CD4-positive, alpha-beta T cell (primary cell): ENCODE measurements around the gene PITPNC1. TPM values are rescaled to one million over a fixed set of nuclear protein-coding genes. Genes with fewer than 3 reads are reported as not detected.
A peak's percentile ranks its signal among the peaks of the same experiment; 100 is the strongest.

Experiments
- ATAC-seq: fragments of 200-7000 bp; cut with Tn5 transposase; one replicate; pipeline ENCODE4 v1.10.0; 2022; ENCODE audit warnings: mild to moderate bottlenecking; ENCODE audit not compliant: poor library complexity
- CTCF ChIA-PET: fragments of 350-600 bp; sonication (Branson Sonifier 250); formaldehyde crosslinking; loops from one replicate; lab custom pipeline; 2021; ENCODE audit warnings: antibody characterized with exemption, inconsistent platforms; lab: Charles Lee
- POLR2A ChIA-PET: fragments of 350-600 bp; sonication (Branson Sonifier 250); formaldehyde crosslinking; loops from one replicate; lab custom pipeline; 2021; ENCODE audit warnings: antibody characterized with exemption, inconsistent platforms; lab: Charles Lee
- DNase-seq, 14 experiments: peaks; one replicate each; pipeline ENCODE4 v3.0.0-alpha.2; 2013 to 2020; ENCODE audit warnings: mixed read lengths in 2 of 14
- H3K27ac ChIP-seq, 2 donors: one replicate each; pipeline versions ENCODE4 v1.5.1 to v1.7.0; 2013; ENCODE audit warnings: low read length in 2 of 2, low read depth in 1 of 2, mild to moderate bottlenecking in 1 of 2
- H3K27me3 ChIP-seq, 2 experiments: 1 replicate in 1 of 2; 2 replicates in 1 of 2; pipeline versions ENCODE4 v1.6.1 to v1.7.0; 2013; ENCODE audit warnings: low read length in 2 of 2, control low read depth in 1 of 2, mild to moderate bottlenecking in 1 of 2, moderate library complexity in 1 of 2; ENCODE audit not compliant: insufficient read depth in 2 of 2, control insufficient read depth in 1 of 2
- H3K36me3 ChIP-seq: one replicate; pipeline ENCODE4 v1.6.1; 2013; ENCODE audit warnings: low read length, control low read depth; ENCODE audit not compliant: insufficient read depth
- H3K4me1 ChIP-seq: one replicate; pipeline ENCODE4 v1.6.1; 2013; ENCODE audit warnings: low read length, control low read depth; ENCODE audit not compliant: insufficient read depth
- H3K4me3 ChIP-seq: one replicate; pipeline ENCODE4 v1.5.1; 2013; ENCODE audit warnings: mild to moderate bottlenecking, low read length, moderate library complexity
- H3K9me3 ChIP-seq, 2 experiments: 1 replicate in 1 of 2; 2 replicates in 1 of 2; pipeline versions ENCODE4 v1.6.1 to v1.7.0; 2013; ENCODE audit warnings: low read length in 2 of 2, mild to moderate bottlenecking in 2 of 2, control low read depth in 1 of 2, moderate library complexity in 1 of 2; ENCODE audit not compliant: control insufficient read depth in 1 of 2, insufficient read depth in 1 of 2
- H3K27ac Mint-ChIP-seq: one replicate; pipeline ENCODE4 v1.8.0; 2020; ENCODE audit warnings: mixed read lengths
- H3K27me3 Mint-ChIP-seq: one replicate; pipeline ENCODE4 v1.8.0; 2021; ENCODE audit warnings: mixed read lengths
- H3K36me3 Mint-ChIP-seq: one replicate; pipeline ENCODE4 v1.8.0; 2021; ENCODE audit warnings: low read depth, mixed read lengths
- H3K4me1 Mint-ChIP-seq: one replicate; pipeline ENCODE4 v1.8.0; 2021; ENCODE audit warnings: low read depth, mixed read lengths
- H3K4me3 Mint-ChIP-seq: one replicate; pipeline ENCODE4 v1.8.0; 2020; ENCODE audit warnings: mild to moderate bottlenecking, mixed read lengths
- H3K9me3 Mint-ChIP-seq: one replicate; pipeline ENCODE4 v1.8.0; 2020; ENCODE audit warnings: mixed read lengths
- CTCF ChIP-seq: fragments of 200-600 bp; IDR thresholded peaks from one replicate; pipeline ENCODE4 v1.8.0; 2022; ENCODE audit warnings: antibody characterized with exemption, mild to moderate bottlenecking
- intact Hi-C, 2 experiments: fragments of 100-400 bp; cut with DNase I in 1 of 2; cut with micrococcal nuclease in 1 of 2; formaldehyde crosslinking; loops; one replicate each; pipeline versions ENCODE4 v1.15.1 to v1.9.0; 2023 to 2025; cut with DNase I, micrococcal nuclease
- total RNA-seq, 174 experiments: library from RNA in 2 of 174; stranded (reverse) in 2 of 174; gene quantifications; one replicate each; pipeline ENCODE4 v1.2.3 and lab custom pipeline; 2021 to 2026

PITPNC1 gene
- total RNA-seq, 2 experiments from 2014 or later = 80.2 to 83.4 TPM

DNA sequence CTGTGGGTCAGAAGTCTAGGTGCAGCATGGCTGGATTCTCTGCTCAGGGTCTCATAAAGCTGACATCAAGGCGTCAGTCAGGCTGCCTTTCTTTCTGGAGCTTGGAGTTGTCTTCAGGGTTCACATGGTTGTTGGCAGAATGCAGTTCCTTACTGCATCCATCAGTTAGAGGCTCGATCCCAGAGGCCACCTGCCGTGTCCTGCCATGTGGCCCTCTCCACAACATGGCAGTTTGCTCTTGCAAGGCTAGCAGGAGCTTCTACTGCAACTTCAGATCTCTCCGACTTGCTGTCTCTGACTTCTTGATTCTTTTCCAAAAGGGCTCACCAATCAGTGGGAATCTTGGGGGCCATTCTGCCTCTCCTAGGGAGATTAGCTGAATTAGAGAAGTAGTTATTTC is 11.9 kb downstream of the PITPNC1 start:
- Mint-ChIP-seq H3K27me3 (no peaks in the 10 kb centered on the region), H3K4me1 (peaks cover 75% of the 10 kb centered on the region), H3K27ac (peak overlapping the region; percentile 92), H3K9me3 (no peaks in the 10 kb centered on the region), H3K4me3 (no peak overlapping the region), H3K36me3 (peaks cover 53% of the 10 kb centered on the region)
- CTCF ChIA-PET = interaction anchor here (1.1 to 7.3 kb wide), 3 partner anchors 9 to 86 kb away, joined by 3 to 53 read pairs (median 16); no protein-coding TSS in a partner anchor
- Histone ChIP-seq H3K9me3 (peaks cover 0 to 3% of the 10 kb centered on the region in 2 experiments), H3K4me3 (no peak overlapping the region), H3K4me1 (peaks cover 61% of the 10 kb centered on the region), H3K27ac (peak overlapping the region; percentile 39 to 49), H3K36me3 (peaks cover 11% of the 10 kb centered on the region), H3K27me3 (no peaks in the 10 kb centered on the region)
- POLR2A ChIA-PET = interaction anchor here (1.1 to 3.5 kb wide), 8 partner anchors 10 to 89 kb away, joined by 3 to 28 read pairs (median 13); partner anchors contain the start of gene PITPNC1
- intact Hi-C loops = loop anchor here in 1 of 2 experiments (5.0 kb wide), 1 partner anchor 33 kb away; no protein-coding TSS in a partner anchor
- no peak for ATAC-seq
- no peak for DNase-seq
- no peak for TF ChIP-seq CTCF

DNA sequence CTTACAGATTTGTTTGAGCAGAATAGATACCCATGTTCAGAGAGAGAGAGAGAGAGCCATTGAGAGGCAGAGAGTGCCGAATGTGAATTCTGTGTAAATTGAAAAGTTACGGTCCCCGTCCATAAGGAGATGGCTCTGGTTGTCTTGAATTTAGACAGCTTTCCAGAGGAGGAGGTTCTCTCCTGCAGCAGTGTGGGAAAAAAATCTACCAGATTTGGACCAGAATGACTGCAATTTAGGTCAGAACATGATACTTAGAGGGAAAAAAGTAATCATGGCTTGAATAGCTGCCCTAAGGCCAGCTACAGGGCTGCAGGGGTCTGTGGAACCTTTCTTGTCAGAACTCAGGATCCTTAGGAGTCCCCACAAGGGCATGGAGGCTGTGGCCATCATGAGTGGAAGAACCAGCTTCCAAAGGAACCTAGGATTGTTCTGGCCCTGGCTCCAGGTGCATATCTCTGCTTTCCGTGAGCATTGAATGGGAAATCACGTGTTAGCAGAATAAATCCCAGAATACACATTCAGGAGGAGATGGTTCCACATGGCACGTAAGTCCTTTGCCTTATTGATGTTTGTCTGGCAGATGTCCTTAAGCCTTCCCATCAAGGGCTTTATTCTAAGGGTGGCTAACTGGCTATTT is 13.0 kb downstream of the PITPNC1 start:
- Histone ChIP-seq H3K4me3 (peak overlapping the region; percentile 20), H3K27me3 (no peaks in the 10 kb centered on the region), H3K27ac (peak overlapping the region; percentile 50 to 55), H3K36me3 (peaks cover 14% of the 10 kb centered on the region), H3K9me3 (no peaks in the 10 kb centered on the region), H3K4me1 (peaks cover 59% of the 10 kb centered on the region)
- peaks cover 55% of the 10 kb centered on the region for H3K36me3 Mint-ChIP-seq
- peak overlapping the region; percentile 86 for H3K4me3 Mint-ChIP-seq
- DNase-seq = no peak
- peak; percentile 2 for ATAC-seq
- CTCF ChIA-PET = interaction anchor here (0.5 to 7.3 kb wide), 5 partner anchors 11 to 988 kb away, joined by 3 to 53 read pairs (median 3); no protein-coding TSS in a partner anchor
- TF ChIP-seq CTCF = no peak
- POLR2A ChIA-PET = interaction anchor here (0.6 to 3.5 kb wide), 12 partner anchors 9 to 88 kb away, joined by 3 to 28 read pairs (median 6); partner anchors contain the start of gene PITPNC1
- H3K9me3 Mint-ChIP-seq = no peaks in the 10 kb centered on the region
- peaks cover 76% of the 10 kb centered on the region for H3K4me1 Mint-ChIP-seq
- intact Hi-C loops = loop anchor here in 1 of 2 experiments (1.0 kb wide), 1 partner anchor 85 kb away; no protein-coding TSS in a partner anchor
- no peaks in the 10 kb centered on the region for H3K27me3 Mint-ChIP-seq
- peak overlapping the region; percentile 92 for H3K27ac Mint-ChIP-seq

GRCh38 chr17:67390646-67391361 is 13.7 kb downstream of the PITPNC1 start:
- H3K4me1 ChIP-seq = peaks cover 56% of the 10 kb centered on the region
- no peaks in the 10 kb centered on the region for H3K9me3 ChIP-seq
- Mint-ChIP-seq H3K27me3 (no peaks in the 10 kb centered on the region), H3K4me1 (peaks cover 78% of the 10 kb centered on the region), H3K9me3 (no peaks in the 10 kb centered on the region), H3K4me3 (peak overlapping the region; percentile 86), H3K36me3 (peaks cover 55% of the 10 kb centered on the region), H3K27ac (peak overlapping the region; percentile 92)
- H3K27me3 ChIP-seq = no peaks in the 10 kb centered on the region
- no peak for TF ChIP-seq CTCF
- H3K4me3 ChIP-seq = peak overlapping the region; percentile 20
- H3K36me3 ChIP-seq = peaks cover 10% of the 10 kb centered on the region
- ChIA-PET CTCF (interaction anchor here (0.5 to 7.3 kb wide), 3 partner anchors 11 to 989 kb away, joined by 3 to 53 read pairs (median 16); no protein-coding TSS in a partner anchor), POLR2A (interaction anchor here (0.6 to 3.5 kb wide), 9 partner anchors 8 to 84 kb away, joined by 3 to 28 read pairs (median 12); partner anchors contain the start of gene PITPNC1)
- ATAC-seq = peak; percentile 82
- DNase-seq = peak; percentile 39 to 83 (median 60)
- intact Hi-C loops = loop anchor here in 1 of 2 experiments (1.0 kb wide), 1 partner anchor 84 kb away; no protein-coding TSS in a partner anchor
- H3K27ac ChIP-seq = peak overlapping the region; percentile 50 to 55
